AG04449 (cell line): ENCODE measurements around the gene PMM2.
"Not testable (repeated sequence)": the region's sequence is repeated elsewhere in the genome, so short reads cannot be mapped to it uniquely, and the experiment has no call there.

Experiments used
- CTCF ChIA-PET: fragments of 350-600 bp; formaldehyde crosslinking; extraction: SDS; loops from one replicate; lab custom pipeline; 2021; ENCODE audit warnings: antibody characterized with exemption; lab: Yijun Ruan, JAX
- POLR2A ChIA-PET: fragments of 400-600, 350-600 bp; formaldehyde crosslinking; extraction: SDS; loops from one replicate; lab custom pipeline; 2020; ENCODE audit warnings: antibody characterized with exemption, inconsistent platforms; lab: Yijun Ruan, JAX
- DNase-seq: peaks from one replicate; pipeline ENCODE4 v3.0.0-alpha.2; 2010; ENCODE audit warnings: low read depth, low spot score
- H3K4me3 ChIP-seq: 2 replicates; pipeline ENCODE4 v1.5.1; 2011; ENCODE audit warnings: low read depth, mild to moderate bottlenecking, control low read depth, low read length
- CTCF ChIP-seq: IDR thresholded peaks from one replicate; pipeline ENCODE4 v1.5.1; 2011; ENCODE audit warnings: mild to moderate bottlenecking, moderate library complexity, low read length, control low read depth, inconsistent platforms; ENCODE audit not compliant: insufficient read depth; ENCODE audit errors: missing control alignments

The PMM2 gene

GRCh38 chr16:8874388-8874787, 76.7 kb downstream of the PMM2 start:
- ChIA-PET CTCF (interaction anchor here (0.8 to 2.1 kb wide), 6 partner anchors 9 to 307 kb away, joined by 3 to 7 read pairs (median 3); no protein-coding TSS in a partner anchor), POLR2A (no interaction called here)
- no peak overlapping the region for H3K4me3 ChIP-seq
- no peak for DNase-seq
- no peak for TF ChIP-seq CTCF

GRCh38 chr16:8875317-8875716, 77.7 kb downstream of the PMM2 start:
- DNase-seq, CTCF ChIA-PET, H3K4me3 ChIP-seq: not testable (repeated sequence)
- POLR2A ChIA-PET: interaction anchor here (0.7 to 1.0 kb wide), 2 partner anchors 13 to 16 kb away, joined by 3 read pairs; no protein-coding TSS in a partner anchor

GRCh38 chr16:8877894-8878522, 80.4 kb downstream of the PMM2 start:
- CTCF ChIA-PET: interaction anchor here (1.0 to 8.9 kb wide), 11 partner anchors 11 to 309 kb away, joined by 3 to 132 read pairs (median 30); no protein-coding TSS in a partner anchor
- no peak for TF ChIP-seq CTCF
- POLR2A ChIA-PET: interaction anchor here (0.9 to 1.2 kb wide), 2 partner anchors 9 to 28 kb away, joined by 5 read pairs; partner anchors contain the start of gene CARHSP1
- H3K4me3 ChIP-seq: no peak overlapping the region
- no peak for DNase-seq

- H3K4me3 ChIP-seq: no peak overlapping the region
- no peak for TF ChIP-seq CTCF
- peak; percentile 51 for DNase-seq
- CTCF ChIA-PET: interaction anchor here (1.0 to 8.9 kb wide), 14 partner anchors 8 to 310 kb away, joined by 3 to 132 read pairs (median 26); partner anchors contain the start of gene CARHSP1
- POLR2A ChIA-PET: interaction anchor here (0.7 to 1.2 kb wide), 3 partner anchors 10 to 28 kb away, joined by 5 to 6 read pairs (median 5); partner anchors contain the start of gene CARHSP1
Observed at GRCh38 chr16:8878523-8878911, 80.9 kb downstream of the PMM2 start.

- CTCF ChIA-PET: interaction anchor here (0.6 to 8.9 kb wide), 39 partner anchors 8 to 312 kb away, joined by 3 to 132 read pairs (median 7); partner anchors contain the start of genes CARHSP1, PMM2 and TMEM186
- DNase-seq: no peak
- POLR2A ChIA-PET: interaction anchor here (0.6 kb wide), 1 partner anchor 556 kb away, joined by 3 read pairs; no protein-coding TSS in a partner anchor
- H3K4me3 ChIP-seq: no peak overlapping the region
- no peak for TF ChIP-seq CTCF
Observed at GRCh38 chr16:8880839-8881510, 83.3 kb downstream of the PMM2 start.

- TF ChIP-seq CTCF: no peak
- no peak within 1 kb of the TSS for H3K4me3 ChIP-seq
- DNase-seq: no peak
- ChIA-PET POLR2A (no interaction called here), CTCF (interaction anchor here (1.1 to 8.9 kb wide), 12 partner anchors 9 to 315 kb away, joined by 3 to 132 read pairs (median 24); partner anchors contain the start of gene CARHSP1)
Observed at GRCh38 chr16:8882041-8882617, 84.5 kb downstream of the PMM2 start, which contains the start of gene LITAFD. TSS of gene LITAFD (plus strand) at chr16:8882351. CDS start at chr16:8884356, 2,005 bp downstream.
